MG63 (cell line): ENCODE data around the gene MRC1. TPM values are rescaled to one million over a fixed set of nuclear protein-coding genes. Genes with fewer than 3 reads are reported as not detected.

Experiments
- DNase-seq: peaks from one replicate; pipeline ENCODE4 v3.0.0-alpha.2; 2020
- H3K27me3 ChIP-seq: fragments of 250-450 bp; sonication (Bioruptor Pico); 2 replicates; pipeline ENCODE4 v1.5.1; 2020; ENCODE audit warnings: mild to moderate bottlenecking, moderate library complexity
- H3K36me3 ChIP-seq: fragments of 250-450 bp; sonication (Bioruptor Pico); 2 replicates; pipeline ENCODE4 v1.5.1; 2020; ENCODE audit warnings: mild to moderate bottlenecking, moderate library complexity
- H3K4me3 ChIP-seq: fragments of 250-450 bp; sonication (Bioruptor Pico); 2 replicates; pipeline ENCODE4 v1.5.1; 2020; ENCODE audit warnings: mild to moderate bottlenecking, moderate library complexity
- H3K9me3 ChIP-seq: fragments of 250-450 bp; sonication (Bioruptor Pico); 2 replicates; pipeline ENCODE4 v1.5.1; 2020; ENCODE audit warnings: mild to moderate bottlenecking, moderate library complexity
- total RNA-seq: library from RNA; depleted of rRNA; stranded (reverse); fragments of >200 nt; shearing (Covaris generic); gene quantifications from 2 replicates; pipeline ENCODE4 v1.2.3, GENCODE V29; 2014; ENCODE audit warnings: low replicate concordance

The MRC1 gene
- total RNA-seq, 1 experiment from 2014 or later, result not detected

- no peak overlapping the region for H3K4me3 ChIP-seq
- no peaks in the 10 kb centered on the region for H3K9me3 ChIP-seq
- no peaks in the 10 kb centered on the region for H3K27me3 ChIP-seq
- no peaks in the 10 kb centered on the region for H3K36me3 ChIP-seq
- no peak for DNase-seq
Observed at GRCh38 chr10:17789396-17789795, 19.8 kb upstream of the MRC1 start.

- Histone ChIP-seq H3K36me3 (no peaks in the 10 kb centered on the region), H3K9me3 (no peaks in the 10 kb centered on the region), H3K27me3 (no peaks in the 10 kb centered on the region), H3K4me3 (no peak overlapping the region)
- no peak for DNase-seq
Observed at GRCh38 chr10:17790651-17791050, 18.5 kb upstream of the MRC1 start.

- Histone ChIP-seq H3K36me3 (no peaks in the 10 kb centered on the region), H3K4me3 (no peak overlapping the region), H3K9me3 (no peaks in the 10 kb centered on the region), H3K27me3 (no peaks in the 10 kb centered on the region)
- DNase-seq, result no peak
Observed at GRCh38 chr10:17792991-17793390, 16.2 kb upstream of the MRC1 start.

- no peak for DNase-seq
- no peaks in the 10 kb centered on the region for H3K36me3 ChIP-seq
- H3K4me3 ChIP-seq, result no peak overlapping the region
- H3K9me3 ChIP-seq, result no peaks in the 10 kb centered on the region
- no peaks in the 10 kb centered on the region for H3K27me3 ChIP-seq
Observed at GRCh38 chr10:17793823-17794644, 15.1 kb upstream of the MRC1 start.

- Histone ChIP-seq H3K36me3 (no peaks in the 10 kb centered on the region), H3K9me3 (no peaks in the 10 kb centered on the region), H3K27me3 (no peaks in the 10 kb centered on the region), H3K4me3 (no peak overlapping the region)
- DNase-seq, result no peak
Observed at GRCh38 chr10:17795083-17795482, 14.1 kb upstream of the MRC1 start.

GRCh38 chr10:17795813-17796594 is 13.1 kb upstream of the MRC1 start:
- no peaks in the 10 kb centered on the region for H3K9me3 ChIP-seq

GRCh38 chr10:17801507-17801906 is 7.6 kb upstream of the MRC1 start:
- Histone ChIP-seq H3K4me3 (no peak overlapping the region), H3K9me3 (peaks cover 4% of the 10 kb centered on the region; the same call in 1 of the 2 replicates), H3K27me3 (no peaks in the 10 kb centered on the region), H3K36me3 (no peaks in the 10 kb centered on the region)
- no peak for DNase-seq

More at GRCh38 chr10:17795813-17796594, 13.1 kb upstream of the MRC1 start:
- Histone ChIP-seq H3K27me3 (no peaks in the 10 kb centered on the region), H3K4me3 (no peak overlapping the region), H3K36me3 (no peaks in the 10 kb centered on the region)
- no peak for DNase-seq

- H3K36me3 ChIP-seq, result no peaks in the 10 kb centered on the region
- DNase-seq, result no peak
Observed at GRCh38 chr10:17802350-17802749, 6.8 kb upstream of the MRC1 start.

GRCh38 chr10:17802976-17803375 is 6.2 kb upstream of the MRC1 start:
- peak; percentile 29 for DNase-seq
- H3K9me3 ChIP-seq, result peaks cover 4% of the 10 kb centered on the region; the same call in 1 of the 2 replicates
- H3K4me3 ChIP-seq, result no peak overlapping the region
- no peaks in the 10 kb centered on the region for H3K36me3 ChIP-seq
- no peaks in the 10 kb centered on the region; the same call in 1 of the 2 replicates for H3K27me3 ChIP-seq

More at GRCh38 chr10:17802350-17802749, 6.8 kb upstream of the MRC1 start:
- Histone ChIP-seq H3K27me3 (no peaks in the 10 kb centered on the region), H3K9me3 (peaks cover 4% of the 10 kb centered on the region; the same call in 1 of the 2 replicates), H3K4me3 (no peak overlapping the region)

GRCh38 chr10:17805330-17805729 is 3.8 kb upstream of the MRC1 start:
- no peaks in the 10 kb centered on the region; the same call in 1 of the 2 replicates for H3K27me3 ChIP-seq
- no peak for DNase-seq
- H3K4me3 ChIP-seq, result no peak overlapping the region
- H3K36me3 ChIP-seq, result no peaks in the 10 kb centered on the region
- peaks cover 4% of the 10 kb centered on the region; the same call in 1 of the 2 replicates for H3K9me3 ChIP-seq

GRCh38 chr10:17805921-17806577 is 3.1 kb upstream of the MRC1 start:
- Histone ChIP-seq H3K27me3 (no peaks in the 10 kb centered on the region; the same call in 1 of the 2 replicates), H3K36me3 (no peaks in the 10 kb centered on the region), H3K4me3 (no peak overlapping the region), H3K9me3 (peaks cover 4% of the 10 kb centered on the region; the same call in 1 of the 2 replicates)
- DNase-seq, result no peak

GRCh38 chr10:17811146-17811865 is 2.2 kb downstream of the MRC1 start:
- Histone ChIP-seq H3K4me3 (no peak overlapping the region), H3K27me3 (no peaks in the 10 kb centered on the region; the same call in 1 of the 2 replicates), H3K36me3 (no peaks in the 10 kb centered on the region), H3K9me3 (no peaks in the 10 kb centered on the region)
- DNase-seq, result peak; percentile 8

- H3K4me3 ChIP-seq, result no peak overlapping the region
- DNase-seq, result no peak
- H3K36me3 ChIP-seq, result no peaks in the 10 kb centered on the region
- H3K9me3 ChIP-seq, result no peaks in the 10 kb centered on the region
- no peaks in the 10 kb centered on the region for H3K27me3 ChIP-seq
Observed at GRCh38 chr10:17814973-17815372, 5.8 kb downstream of the MRC1 start.

GRCh38 chr10:17816199-17816598 is 7.1 kb downstream of the MRC1 start:
- DNase-seq, result no peak
- no peaks in the 10 kb centered on the region for H3K9me3 ChIP-seq
- H3K4me3 ChIP-seq, result no peak overlapping the region
- no peaks in the 10 kb centered on the region for H3K27me3 ChIP-seq
- no peaks in the 10 kb centered on the region for H3K36me3 ChIP-seq

GRCh38 chr10:17817316-17817715 is 8.2 kb downstream of the MRC1 start:
- no peaks in the 10 kb centered on the region for H3K36me3 ChIP-seq
- no peak for DNase-seq

GRCh38 chr10:17817790-17818189 is 8.6 kb downstream of the MRC1 start:
- no peak for DNase-seq
- Histone ChIP-seq H3K9me3 (no peaks in the 10 kb centered on the region), H3K4me3 (no peak overlapping the region), H3K27me3 (no peaks in the 10 kb centered on the region), H3K36me3 (no peaks in the 10 kb centered on the region)

More at GRCh38 chr10:17817316-17817715, 8.2 kb downstream of the MRC1 start:
- Histone ChIP-seq H3K4me3 (no peak overlapping the region), H3K27me3 (no peaks in the 10 kb centered on the region), H3K9me3 (no peaks in the 10 kb centered on the region)
